Measurements from ENCODE around the gene HTR2A.

DNA sequence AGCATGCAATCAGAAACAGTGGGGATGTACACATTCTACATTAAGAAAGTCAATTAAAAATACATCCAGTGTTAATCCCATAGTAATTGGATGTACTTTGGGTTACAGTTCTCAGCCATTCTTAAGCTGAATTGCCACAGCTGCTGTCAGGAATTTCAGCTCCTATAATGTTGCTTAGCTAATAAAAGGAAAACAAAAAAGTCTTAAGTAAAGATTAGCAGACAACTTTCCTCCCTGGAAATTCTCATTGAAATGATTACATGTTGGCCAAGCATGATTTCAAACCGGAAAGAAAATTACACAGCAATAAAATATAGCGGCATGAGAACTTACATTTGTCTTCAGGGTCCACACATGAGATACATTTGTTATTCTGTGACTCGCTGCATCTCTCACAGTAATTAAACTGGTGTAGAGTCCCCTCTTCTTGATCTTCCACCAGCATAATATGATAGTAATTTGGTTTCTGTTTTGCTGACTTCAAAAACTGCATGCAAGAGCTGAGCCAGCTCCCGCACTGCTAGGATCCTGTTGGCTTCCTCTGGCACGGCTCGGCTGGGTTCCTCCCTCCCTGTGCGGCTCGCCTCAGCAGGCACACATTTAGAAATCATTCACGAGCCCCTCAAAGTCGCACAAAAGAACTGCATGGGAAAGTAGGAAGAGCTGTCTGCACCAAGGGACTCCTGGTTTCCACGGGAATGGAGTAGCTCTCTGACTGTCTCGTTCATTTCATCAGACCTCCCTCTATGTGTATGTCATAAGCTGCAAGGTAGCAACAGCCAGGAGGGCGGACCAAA, at the start of gene HTR2A:
- no peak for TF ChIP-seq CTCF (IDR thresholded peaks at IDR 0.05)
- TF ChIP-seq POLR2A (IDR thresholded peaks at IDR 0.05) = no peak

Data from testis (tissue), 2 donors.